ENCODE data around the gene EML2. TPM values are rescaled to one million over a fixed set of nuclear protein-coding genes. Genes with fewer than 3 reads are reported as not detected.

The EML2 gene
- total RNA-seq, 1 experiment from 2014 or later = 33.9 TPM

GRCh38 chr19:45641274-45642105 lies 2.3 kb upstream of the EML2 start:
- Histone ChIP-seq H3K4me1 (peaks cover 25% of the 10 kb centered on the region), H3K36me3 (ENCODE audit: control insufficient read depth, insufficient read depth, low read length) (no peaks in the 10 kb centered on the region), H3K27me3 (replicated peaks; ENCODE audit: control insufficient read depth, insufficient read depth, low read length) (no peaks in the 10 kb centered on the region), H3K9me3 (no peaks in the 10 kb centered on the region), H3K4me3 (ENCODE audit: low read depth, low read length) (peak overlapping the region; percentile 39)
- POLR2A ChIA-PET = interaction anchor here (0.6 to 1.5 kb wide), 11 partner anchors 9 to 174 kb away, joined by 3 to 9 read pairs (median 6); partner anchors contain the start of genes FOSB and OPA3
- peaks cover 26% of the 10 kb centered on the region for H3K36me3 Mint-ChIP-seq (ENCODE audit: insufficient read depth, unreplicated experiment)
- peak overlapping the region; percentile 84 for H3K27ac Mint-ChIP-seq (ENCODE audit: unreplicated experiment)
- no TSS peak for BruUV-seq (replicated peaks)
- CTCF ChIA-PET = interaction anchor here (0.5 to 3.9 kb wide), 45 partner anchors 8 to 223 kb away, joined by 3 to 77 read pairs (median 7); partner anchors contain the start of genes FBXO46, FOXA3, GIPR and OPA3
- no peaks in the 10 kb centered on the region for H3K9me3 Mint-ChIP-seq (ENCODE audit: unreplicated experiment)
- H3K4me3 Mint-ChIP-seq (ENCODE audit: unreplicated experiment) = peak overlapping the region; percentile 75
- peaks cover 25% of the 10 kb centered on the region for H3K4me1 Mint-ChIP-seq (ENCODE audit: low read depth, unreplicated experiment)
- H3K27me3 Mint-ChIP-seq (ENCODE audit: insufficient read depth, unreplicated experiment) = no peaks in the 10 kb centered on the region
- DNase-seq = peak; percentile 93 to 97
- no peak for TF ChIP-seq CTCF (IDR thresholded peaks at IDR 0.05; ENCODE audit: insufficient read depth in 1 of 2, low read depth in 1 of 2, low read length in 1 of 2, severe bottlenecking in 1 of 2, unreplicated experiment in 1 of 2)
- intact Hi-C loops (cut with micrococcal nuclease; ENCODE audit: unreplicated experiment) = loop anchor here (1.0 to 10.0 kb wide), 3 partner anchors 34 to 147 kb away; partner anchors contain the start of genes PPM1N and RTN2

- Histone ChIP-seq H3K4me1 (peaks cover 25% of the 10 kb centered on the region), H3K9me3 (no peaks in the 10 kb centered on the region), H3K4me3 (ENCODE audit: low read depth, low read length) (no peak overlapping the region; the same call in 1 of the 2 replicates), H3K36me3 (ENCODE audit: control insufficient read depth, insufficient read depth, low read length) (no peaks in the 10 kb centered on the region), H3K27me3 (replicated peaks; ENCODE audit: control insufficient read depth, insufficient read depth, low read length) (no peaks in the 10 kb centered on the region)
- Mint-ChIP-seq H3K4me3 (ENCODE audit: unreplicated experiment) (peak overlapping the region; percentile 75), H3K27ac (ENCODE audit: unreplicated experiment) (peak overlapping the region; percentile 84), H3K36me3 (ENCODE audit: insufficient read depth, unreplicated experiment) (peaks cover 26% of the 10 kb centered on the region), H3K9me3 (ENCODE audit: unreplicated experiment) (no peaks in the 10 kb centered on the region), H3K4me1 (ENCODE audit: low read depth, unreplicated experiment) (peaks cover 25% of the 10 kb centered on the region), H3K27me3 (ENCODE audit: insufficient read depth, unreplicated experiment) (no peaks in the 10 kb centered on the region)
- DNase-seq = no peak
- intact Hi-C loops (cut with micrococcal nuclease; ENCODE audit: unreplicated experiment) = loop anchor here (10.0 kb wide), 1 partner anchor 146 kb away; the partner anchor contains the start of genes PPM1N and RTN2
- TF ChIP-seq CTCF (IDR thresholded peaks at IDR 0.05; ENCODE audit: insufficient read depth in 1 of 2, low read depth in 1 of 2, low read length in 1 of 2, severe bottlenecking in 1 of 2, unreplicated experiment in 1 of 2) = no peak
- no TSS peak for BruUV-seq (replicated peaks)
- CTCF ChIA-PET = interaction anchor here (0.5 to 3.9 kb wide), 31 partner anchors 10 to 223 kb away, joined by 3 to 77 read pairs (median 9); partner anchors contain the start of genes FOXA3, GIPR, OPA3 and QPCTL
- POLR2A ChIA-PET = interaction anchor here (0.6 to 1.5 kb wide), 7 partner anchors 10 to 173 kb away, joined by 3 to 9 read pairs (median 5); partner anchors contain the start of genes FOSB and OPA3
Observed at GRCh38 chr19:45640849-45641273, 1.7 kb upstream of the EML2 start.

GRCh38 chr19:45637890-45638667 lies 1.1 kb downstream of the EML2 start:
- Mint-ChIP-seq H3K4me1 (ENCODE audit: low read depth, unreplicated experiment) (peaks cover 22% of the 10 kb centered on the region), H3K4me3 (ENCODE audit: unreplicated experiment) (peak overlapping the region; percentile 75), H3K9me3 (ENCODE audit: unreplicated experiment) (no peaks in the 10 kb centered on the region), H3K36me3 (ENCODE audit: insufficient read depth, unreplicated experiment) (peaks cover 21% of the 10 kb centered on the region), H3K27me3 (ENCODE audit: insufficient read depth, unreplicated experiment) (no peaks in the 10 kb centered on the region), H3K27ac (ENCODE audit: unreplicated experiment) (peak overlapping the region; percentile 83)
- no peaks in the 10 kb centered on the region for H3K36me3 ChIP-seq (ENCODE audit: control insufficient read depth, insufficient read depth, low read length)
- H3K4me3 ChIP-seq (ENCODE audit: low read depth, low read length) = peak overlapping the region; percentile 53
- ChIA-PET POLR2A (no interaction called here), CTCF (interaction anchor here (1.3 kb wide), 1 partner anchor 80 kb away, joined by 4 read pairs; no protein-coding TSS in a partner anchor)
- no peak for TF ChIP-seq CTCF (IDR thresholded peaks at IDR 0.05; ENCODE audit: insufficient read depth in 1 of 2, low read depth in 1 of 2, low read length in 1 of 2, severe bottlenecking in 1 of 2, unreplicated experiment in 1 of 2)
- DNase-seq = no peak
- intact Hi-C loops (cut with micrococcal nuclease; ENCODE audit: unreplicated experiment) = no loop called here
- BruUV-seq (replicated peaks) = TSS peak; percentile 48
- peaks cover 19% of the 10 kb centered on the region for H3K4me1 ChIP-seq
- H3K27me3 ChIP-seq (replicated peaks; ENCODE audit: control insufficient read depth, insufficient read depth, low read length) = no peaks in the 10 kb centered on the region
- no peaks in the 10 kb centered on the region for H3K9me3 ChIP-seq
